Measurements from ENCODE around the gene PSD4. TPM values are rescaled to one million over a fixed set of nuclear protein-coding genes. Genes with fewer than 3 reads are reported as not detected.

PSD4 gene
- polyA plus RNA-seq, 1 donor = 21.4 TPM

DNA sequence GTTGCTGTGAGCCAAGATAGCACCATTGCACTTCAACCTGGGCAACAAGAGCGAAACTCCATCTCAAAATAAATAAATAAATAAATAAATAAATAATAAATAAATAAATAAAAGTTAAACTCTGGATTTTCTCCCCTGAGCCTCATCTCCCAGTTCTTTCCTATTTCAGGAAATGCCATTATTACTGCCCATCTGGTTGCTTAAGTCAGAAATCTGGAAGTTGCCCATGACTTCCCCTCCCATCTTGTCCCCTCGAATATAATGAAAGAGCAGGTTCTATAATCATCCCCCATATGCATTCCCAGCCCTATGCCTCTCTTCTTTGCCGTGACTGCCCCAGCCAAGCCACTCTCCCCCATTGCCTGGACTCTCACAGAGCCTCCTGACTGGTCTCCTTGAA lies 4.2 kb upstream of the PSD4 start:
- H3K36me3 ChIP-seq (ENCODE audit: control insufficient read depth, insufficient read depth, low read length) = no peaks in the 10 kb centered on the region
- no CpG with 5 or more reads among the region's 3 CpGs for WGBS (ENCODE audit: insufficient coverage, low lambda C conversion rate)
- H3K27ac ChIP-seq (ENCODE audit: low read length) = no peak overlapping the region
- H3K4me3 ChIP-seq (ENCODE audit: low read length) = no peak overlapping the region
- peaks cover 36% of the 10 kb centered on the region for H3K4me1 ChIP-seq (ENCODE audit: control insufficient read depth, insufficient read depth, low read length)
- H3K9me3 ChIP-seq (ENCODE audit: control insufficient read depth, low read depth, low read length) = no peaks in the 10 kb centered on the region
- no peaks in the 10 kb centered on the region for H3K27me3 ChIP-seq (ENCODE audit: control insufficient read depth, insufficient read depth, low read length)
- no peak for DNase-seq

DNA sequence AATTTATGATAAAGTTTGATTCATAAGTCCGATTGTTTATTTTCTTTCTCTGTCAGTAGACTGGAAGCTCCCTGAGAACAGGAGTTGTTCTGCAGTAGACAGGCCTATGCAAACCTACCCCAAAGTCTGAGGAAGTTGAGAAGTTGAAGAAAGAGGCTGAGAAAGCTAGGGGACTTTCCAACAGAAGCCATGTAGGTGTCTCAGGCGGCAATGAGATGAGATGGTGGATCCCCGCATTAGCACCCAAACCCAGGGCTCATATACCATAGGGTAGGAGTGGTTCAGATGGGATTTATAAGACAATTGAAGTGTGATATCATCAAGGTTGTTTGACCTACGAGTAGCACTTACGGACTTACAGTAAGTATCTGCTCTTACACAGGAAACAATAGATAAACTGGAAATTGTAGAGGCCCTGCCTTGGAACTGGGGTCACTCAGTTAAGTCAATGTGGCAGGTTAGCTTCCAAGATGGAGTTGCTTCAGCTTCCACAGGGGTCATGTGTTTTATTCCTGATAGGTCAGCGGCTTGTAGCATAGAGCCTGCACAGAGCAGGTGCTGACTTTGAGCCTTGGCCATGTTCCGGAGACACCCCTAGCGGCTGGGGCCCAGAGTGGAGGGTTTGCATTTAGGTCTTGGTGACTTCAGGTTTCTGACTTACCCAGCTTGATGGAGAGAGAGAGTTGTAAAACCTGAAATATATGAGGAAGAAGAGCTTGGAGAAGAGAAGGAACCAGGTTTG lies 2.3 kb upstream of the PSD4 start:
- Histone ChIP-seq H3K27me3 (ENCODE audit: control insufficient read depth, insufficient read depth, low read length) (no peaks in the 10 kb centered on the region), H3K9me3 (ENCODE audit: control insufficient read depth, low read depth, low read length) (no peaks in the 10 kb centered on the region), H3K27ac (ENCODE audit: low read length) (no peak overlapping the region), H3K4me1 (ENCODE audit: control insufficient read depth, insufficient read depth, low read length) (peaks cover 23% of the 10 kb centered on the region), H3K36me3 (ENCODE audit: control insufficient read depth, insufficient read depth, low read length) (no peaks in the 10 kb centered on the region), H3K4me3 (ENCODE audit: low read length) (no peak overlapping the region)
- WGBS (ENCODE audit: insufficient coverage, low lambda C conversion rate) = 100% methylated on average over 1 of the region's 8 CpGs
- DNase-seq = no peak

DNA sequence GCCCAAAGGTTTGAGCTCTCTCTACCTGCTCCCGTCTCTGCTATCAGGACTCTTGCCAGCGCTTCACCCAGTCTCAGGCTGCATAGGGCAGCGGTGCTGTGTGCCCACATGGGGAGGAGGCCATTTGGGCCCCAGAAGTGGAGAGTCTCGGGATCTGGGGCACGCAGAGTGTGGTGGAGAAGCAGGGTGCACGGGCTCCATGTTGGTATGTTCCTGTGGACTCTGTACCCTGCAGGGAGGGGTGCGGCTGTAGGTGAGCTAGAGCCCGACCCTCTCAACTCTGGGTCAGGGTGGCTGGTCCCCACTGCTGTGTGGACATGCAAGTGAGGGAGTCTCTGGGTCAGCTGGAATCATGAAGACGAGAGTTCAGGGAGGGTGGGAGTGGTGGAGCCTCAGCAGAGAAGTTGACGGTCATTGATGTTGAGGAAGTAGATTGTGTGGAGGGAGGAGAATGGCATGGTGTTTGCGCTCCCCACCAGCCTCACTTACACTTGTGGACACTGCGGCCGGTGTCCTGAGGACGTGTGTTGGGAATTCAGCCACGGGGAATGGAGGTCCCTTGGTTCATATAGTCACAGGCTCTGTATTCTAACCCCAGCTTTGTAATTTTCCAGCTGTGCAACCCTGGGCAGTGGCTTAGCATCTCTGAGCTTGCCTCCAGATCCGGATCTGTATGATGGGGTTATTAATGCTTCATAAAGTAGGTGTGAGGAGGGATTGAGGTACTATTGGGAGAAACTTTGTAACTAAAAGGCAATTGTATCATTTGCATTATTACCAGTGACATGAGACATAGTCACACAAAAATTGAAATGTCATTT lies 840 bp upstream of the PSD4 start:
- peaks cover 10% of the 10 kb centered on the region for H3K4me1 ChIP-seq (ENCODE audit: control insufficient read depth, insufficient read depth, low read length)
- peak in 1 of 2 donors; percentile 31 for DNase-seq
- H3K9me3 ChIP-seq (ENCODE audit: control insufficient read depth, low read depth, low read length) = no peaks in the 10 kb centered on the region
- no peak overlapping the region for H3K27ac ChIP-seq (ENCODE audit: low read length)
- H3K27me3 ChIP-seq (ENCODE audit: control insufficient read depth, insufficient read depth, low read length) = no peaks in the 10 kb centered on the region
- H3K4me3 ChIP-seq (ENCODE audit: low read length) = no peak overlapping the region
- WGBS (ENCODE audit: insufficient coverage, low lambda C conversion rate) = 100% methylated on average over 1 of the region's 16 CpGs
- no peaks in the 10 kb centered on the region for H3K36me3 ChIP-seq (ENCODE audit: control insufficient read depth, insufficient read depth, low read length)

DNA sequence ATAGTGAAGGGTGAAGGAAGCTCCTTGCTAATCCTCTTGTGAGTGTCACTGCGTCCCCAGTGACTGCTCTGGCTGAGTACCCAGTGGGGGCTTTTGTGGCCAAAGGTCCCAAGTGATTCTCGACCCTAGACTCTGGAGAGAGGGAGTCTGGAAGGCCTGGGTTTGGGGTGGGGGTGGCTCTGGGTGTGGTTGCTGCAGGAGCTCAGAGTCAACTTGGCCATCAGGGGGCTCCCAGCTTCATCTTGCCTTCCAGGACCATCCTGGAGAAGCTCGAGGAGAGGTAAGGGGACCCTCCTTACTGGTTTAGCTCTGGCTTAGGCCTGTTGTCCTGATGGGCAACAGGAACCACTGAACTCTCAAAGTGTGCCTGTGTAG lies 592 bp downstream of the PSD4 start:
- no peaks in the 10 kb centered on the region for H3K27me3 ChIP-seq (ENCODE audit: control insufficient read depth, insufficient read depth, low read length)
- peaks cover 7% of the 10 kb centered on the region for H3K4me1 ChIP-seq (ENCODE audit: control insufficient read depth, insufficient read depth, low read length)
- no peaks in the 10 kb centered on the region for H3K9me3 ChIP-seq (ENCODE audit: control insufficient read depth, low read depth, low read length)
- H3K36me3 ChIP-seq (ENCODE audit: control insufficient read depth, insufficient read depth, low read length) = no peaks in the 10 kb centered on the region
- H3K27ac ChIP-seq (ENCODE audit: low read length) = no peak overlapping the region
- no CpG with 5 or more reads among the region's 3 CpGs for WGBS (ENCODE audit: insufficient coverage, low lambda C conversion rate)
- DNase-seq = no peak
- no peak overlapping the region for H3K4me3 ChIP-seq (ENCODE audit: low read length)

DNA sequence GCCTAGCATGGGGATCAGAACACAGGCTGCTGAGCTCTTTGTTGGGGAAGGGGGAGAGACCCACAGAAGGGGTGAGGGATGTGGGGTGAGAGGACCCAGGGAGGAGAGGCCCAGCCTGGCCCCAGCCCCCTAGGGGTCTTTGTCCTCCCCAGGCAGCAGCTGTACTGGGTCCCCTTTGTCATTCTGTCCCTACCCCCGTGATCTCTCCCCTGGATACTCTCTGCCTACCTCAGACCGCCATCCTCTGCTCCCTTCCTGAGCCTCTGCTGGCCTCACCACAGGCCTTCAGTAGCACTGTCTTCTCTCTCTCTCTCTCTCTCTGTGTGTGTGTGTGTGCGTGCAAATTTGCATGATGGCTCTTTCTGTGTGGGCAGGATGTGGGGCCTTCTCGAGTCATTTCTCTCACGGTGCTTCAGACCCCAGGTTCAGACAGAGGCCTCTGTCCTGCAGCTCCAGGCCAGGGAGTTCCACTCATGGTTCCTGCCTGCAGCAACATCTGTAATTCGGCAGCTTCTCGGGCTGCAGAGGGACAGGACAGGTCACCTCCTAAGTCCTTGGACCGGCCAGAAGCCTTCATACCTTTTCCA lies 1.4 kb downstream of the PSD4 start:
- WGBS (ENCODE audit: insufficient coverage, low lambda C conversion rate) = no CpG with 5 or more reads among the region's 8 CpGs
- Histone ChIP-seq H3K4me1 (ENCODE audit: control insufficient read depth, insufficient read depth, low read length) (peaks cover 8% of the 10 kb centered on the region), H3K4me3 (ENCODE audit: low read length) (no peak overlapping the region), H3K27ac (ENCODE audit: low read length) (no peak overlapping the region), H3K9me3 (ENCODE audit: control insufficient read depth, low read depth, low read length) (no peaks in the 10 kb centered on the region), H3K36me3 (ENCODE audit: control insufficient read depth, insufficient read depth, low read length) (no peaks in the 10 kb centered on the region), H3K27me3 (ENCODE audit: control insufficient read depth, insufficient read depth, low read length) (no peaks in the 10 kb centered on the region)
- no peak for DNase-seq

DNA sequence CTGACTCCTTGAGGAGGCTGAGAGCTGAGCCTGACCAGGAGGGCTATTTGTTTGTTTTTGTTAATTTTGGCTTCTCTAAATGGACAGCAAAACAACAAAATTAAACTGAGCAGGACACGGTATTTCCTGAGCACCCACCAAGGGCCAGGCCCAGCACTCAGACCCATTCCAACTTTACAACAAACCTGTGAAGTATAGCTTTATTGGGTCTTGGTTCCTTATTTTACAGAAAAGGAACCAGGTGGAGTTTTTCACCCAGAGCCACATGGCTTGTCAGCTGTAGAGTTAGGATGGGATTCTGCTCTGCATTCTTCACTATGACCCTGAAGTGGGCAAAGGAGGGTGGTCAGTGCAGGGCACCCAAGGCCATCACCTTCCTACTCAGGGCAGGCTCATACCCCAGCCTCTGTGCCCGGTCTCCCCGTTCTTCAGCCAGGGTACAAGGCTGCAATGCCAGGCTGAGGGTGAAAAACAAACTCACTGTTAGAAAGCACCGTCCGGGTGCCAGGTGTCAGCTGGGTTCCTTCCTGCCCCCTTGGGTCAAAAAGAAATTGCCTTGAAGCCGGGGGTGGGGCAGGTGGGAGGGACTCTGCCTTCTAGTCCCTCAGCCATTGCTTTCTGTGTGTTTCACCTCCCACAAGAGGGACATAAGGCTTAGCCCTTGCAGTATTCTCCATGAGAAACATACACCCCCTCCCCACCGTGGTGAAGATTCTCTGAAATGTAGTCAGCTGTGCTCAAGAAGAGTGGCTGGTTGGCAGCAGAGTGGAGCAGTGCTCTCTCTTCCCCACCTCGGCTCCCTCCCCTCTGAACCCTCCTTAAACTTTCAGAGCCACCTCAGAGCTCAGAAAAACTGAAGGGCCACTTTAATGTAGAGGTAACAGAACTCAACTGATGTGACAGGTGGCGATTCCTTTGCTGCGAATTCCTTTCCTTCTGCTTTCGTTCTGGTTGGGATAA lies 2.2 kb downstream of the PSD4 start:
- 90% methylated on average over 2 of the region's 11 CpGs for WGBS (ENCODE audit: insufficient coverage, low lambda C conversion rate)
- no peak for DNase-seq
- no peaks in the 10 kb centered on the region for H3K9me3 ChIP-seq (ENCODE audit: control insufficient read depth, low read depth, low read length)
- H3K27me3 ChIP-seq (ENCODE audit: control insufficient read depth, insufficient read depth, low read length) = no peaks in the 10 kb centered on the region
- peaks cover 12% of the 10 kb centered on the region for H3K4me1 ChIP-seq (ENCODE audit: control insufficient read depth, insufficient read depth, low read length)
- H3K27ac ChIP-seq (ENCODE audit: low read length) = no peak overlapping the region
- H3K4me3 ChIP-seq (ENCODE audit: low read length) = no peak overlapping the region
- H3K36me3 ChIP-seq (ENCODE audit: control insufficient read depth, insufficient read depth, low read length) = no peaks in the 10 kb centered on the region

DNA sequence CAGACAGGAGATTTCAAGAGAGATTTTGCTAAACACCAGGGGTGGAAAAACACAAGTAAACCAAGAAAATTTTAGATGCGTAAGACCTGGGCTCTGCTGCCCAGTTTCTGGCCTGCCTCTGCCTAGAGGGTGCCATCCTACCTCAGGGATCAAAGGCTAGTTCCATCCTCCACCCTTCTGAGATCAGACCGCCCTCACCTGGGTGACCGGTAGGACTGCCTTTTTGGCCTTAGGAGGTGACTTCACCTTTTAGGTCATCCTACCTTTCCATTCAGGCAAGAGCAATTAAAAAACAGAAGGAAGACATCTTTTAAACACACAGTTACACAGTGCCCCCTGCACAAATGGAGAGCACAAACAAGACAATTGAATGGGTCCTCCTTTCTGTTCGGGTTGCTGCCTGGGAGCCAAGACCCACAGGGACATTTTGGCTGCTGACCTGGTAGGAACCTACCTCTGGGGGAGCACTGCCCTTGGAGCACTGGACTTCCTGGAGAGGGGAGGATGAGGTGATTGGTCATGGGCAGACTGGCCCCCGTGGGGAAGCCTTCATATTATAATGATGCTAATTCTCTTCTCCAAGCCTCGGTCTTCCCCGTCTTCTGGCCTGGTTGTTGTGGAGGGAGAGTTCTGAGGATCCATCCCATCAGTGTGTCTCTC lies 3.1 kb downstream of the PSD4 start:
- no peak overlapping the region for H3K4me3 ChIP-seq (ENCODE audit: low read length)
- H3K36me3 ChIP-seq (ENCODE audit: control insufficient read depth, insufficient read depth, low read length) = no peaks in the 10 kb centered on the region
- DNase-seq = no peak
- H3K9me3 ChIP-seq (ENCODE audit: control insufficient read depth, low read depth, low read length) = no peaks in the 10 kb centered on the region
- WGBS (ENCODE audit: insufficient coverage, low lambda C conversion rate) = 80% methylated on average over 1 of the region's 7 CpGs
- H3K27ac ChIP-seq (ENCODE audit: low read length) = no peak overlapping the region
- H3K27me3 ChIP-seq (ENCODE audit: control insufficient read depth, insufficient read depth, low read length) = no peaks in the 10 kb centered on the region
- H3K4me1 ChIP-seq (ENCODE audit: control insufficient read depth, insufficient read depth, low read length) = peaks cover 20% of the 10 kb centered on the region

DNA sequence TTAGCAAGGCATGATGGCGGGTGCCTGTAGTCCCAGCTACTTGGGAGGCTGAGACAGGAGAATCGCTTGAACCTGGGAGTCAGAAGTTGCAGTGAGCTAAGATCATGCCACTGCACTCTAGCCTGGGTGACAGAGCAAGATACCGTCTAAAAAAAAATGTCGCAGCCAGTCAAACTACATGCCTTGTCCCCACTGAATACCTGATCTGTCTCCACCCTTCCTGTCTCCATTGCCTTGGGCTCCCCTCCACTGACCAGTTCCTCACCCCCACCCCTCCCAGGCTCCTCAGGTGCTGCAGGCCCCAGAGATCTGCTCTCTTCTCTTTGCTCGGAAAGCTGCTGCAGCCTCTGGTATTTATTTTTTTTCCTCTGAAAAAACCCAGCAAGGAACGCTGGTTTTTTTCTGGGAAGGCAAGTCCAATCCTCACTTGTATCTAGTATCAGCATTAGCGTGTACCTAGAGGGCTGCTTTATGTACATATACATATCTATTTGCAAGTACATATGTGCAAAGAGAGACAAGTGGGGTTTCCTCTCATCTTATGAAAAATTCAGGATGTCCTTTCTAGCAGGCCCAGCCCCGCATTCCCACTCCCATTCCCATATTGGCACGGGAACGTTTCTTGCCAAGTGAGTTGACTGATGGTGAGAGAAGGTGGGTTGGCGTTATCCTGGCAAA lies 4.4 kb downstream of the PSD4 start:
- H3K27ac ChIP-seq (ENCODE audit: low read length) = no peak overlapping the region
- H3K36me3 ChIP-seq (ENCODE audit: control insufficient read depth, insufficient read depth, low read length) = no peaks in the 10 kb centered on the region
- no peak overlapping the region for H3K4me3 ChIP-seq (ENCODE audit: low read length)
- no peaks in the 10 kb centered on the region for H3K9me3 ChIP-seq (ENCODE audit: control insufficient read depth, low read depth, low read length)
- no CpG with 5 or more reads among the region's 11 CpGs for WGBS (ENCODE audit: insufficient coverage, low lambda C conversion rate)
- H3K4me1 ChIP-seq (ENCODE audit: control insufficient read depth, insufficient read depth, low read length) = peaks cover 17% of the 10 kb centered on the region
- no peak for DNase-seq
- no peaks in the 10 kb centered on the region for H3K27me3 ChIP-seq (ENCODE audit: control insufficient read depth, insufficient read depth, low read length)

DNA sequence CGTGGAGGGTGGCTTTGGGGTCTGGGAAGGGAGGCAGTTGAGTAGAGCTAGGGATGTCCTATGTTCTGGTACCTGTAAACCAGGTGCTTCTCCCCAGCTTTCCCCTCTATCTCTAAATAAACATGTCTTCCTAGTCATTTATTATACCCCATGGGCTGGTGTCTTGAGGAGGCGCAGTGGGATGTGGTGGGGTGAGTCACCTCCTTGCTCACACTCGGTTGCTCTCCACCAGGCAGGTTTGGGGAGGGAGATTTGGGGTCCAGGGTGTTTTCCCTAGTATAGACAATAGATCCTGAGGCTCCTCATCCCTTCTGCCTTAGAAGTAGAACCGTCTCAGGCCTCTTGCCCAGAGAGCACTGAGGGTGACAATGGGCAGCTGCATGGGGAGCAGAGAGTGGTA lies 5.1 kb downstream of the PSD4 start:
- DNase-seq = no peak
- H3K4me3 ChIP-seq (ENCODE audit: low read length) = no peak overlapping the region
- peaks cover 22% of the 10 kb centered on the region for H3K4me1 ChIP-seq (ENCODE audit: control insufficient read depth, insufficient read depth, low read length)
- no peaks in the 10 kb centered on the region for H3K9me3 ChIP-seq (ENCODE audit: control insufficient read depth, low read depth, low read length)
- H3K36me3 ChIP-seq (ENCODE audit: control insufficient read depth, insufficient read depth, low read length) = no peaks in the 10 kb centered on the region
- no CpG with 5 or more reads among the region's 4 CpGs for WGBS (ENCODE audit: insufficient coverage, low lambda C conversion rate)
- H3K27ac ChIP-seq (ENCODE audit: low read length) = no peak overlapping the region
- no peaks in the 10 kb centered on the region for H3K27me3 ChIP-seq (ENCODE audit: control insufficient read depth, insufficient read depth, low read length)

All from large intestine (tissue), 3 donors.